ENCODE data around the gene TTLL8. TPM values are rescaled to one million over a fixed set of nuclear protein-coding genes. Genes with fewer than 3 reads are reported as not detected.
A peak's percentile ranks its signal among the peaks of the same experiment; 100 is the strongest.

The TTLL8 gene
- polyA plus RNA-seq, 1 of the 3 experiments (the other 2 are of a cell fraction), result not detected

GRCh38 chr22:49992921-49993648 is 65.0 kb downstream of the TTLL8 start:
- H3F3A ChIP-seq (replicated peaks; ENCODE audit: insufficient read depth), result no peaks in the 10 kb centered on the region
- no peaks in the 10 kb centered on the region for H3K79me2 ChIP-seq (ENCODE audit: insufficient read depth)
- H3K27me3 ChIP-seq (ENCODE audit: insufficient read depth), result no peaks in the 10 kb centered on the region
- H4K20me1 ChIP-seq (ENCODE audit: insufficient read depth), result no peaks in the 10 kb centered on the region
- H2AFZ ChIP-seq (ENCODE audit: low read depth), result no peak overlapping the region
- H3K4me3 ChIP-seq (ENCODE audit: low read depth in 2 of 2, low read length in 1 of 2), result no peak overlapping the region
- TF ChIP-seq CTCF (IDR thresholded peaks at IDR 0.05), result peak; percentile 57
- peak; percentile 73 for TF ChIP-seq RAD21 (IDR thresholded peaks at IDR 0.05; ENCODE audit: low read length)
- no peak for TF ChIP-seq PBX3 (IDR thresholded peaks at IDR 0.05)
- TF ChIP-seq SMC3 (IDR thresholded peaks at IDR 0.05; ENCODE audit: low read depth, low read length), result peak; percentile 77
- no peak for TF ChIP-seq TEAD4 (IDR thresholded peaks at IDR 0.05; ENCODE audit: borderline replicate concordance, insufficient read depth)
- ChIA-PET CTCF (interaction anchor here (0.5 to 4.1 kb wide), 19 partner anchors 11 to 254 kb away, joined by 3 to 45 read pairs (median 4); no protein-coding TSS in a partner anchor), POLR2A (no interaction called here)
- DNase-seq, result peak; percentile 85
- H3K9me2 ChIP-seq, result no peaks in the 10 kb centered on the region
- 19% methylated on average over 19 of the region's 23 CpGs for WGBS (ENCODE audit: low lambda C conversion rate)
- no peak overlapping the region for H3K4me2 ChIP-seq
- no peaks in the 10 kb centered on the region for H3K36me3 ChIP-seq (replicated peaks in 1 of 2; ENCODE audit: control insufficient read depth in 1 of 2, insufficient read depth in 2 of 2, low read length in 1 of 2)
- peaks cover 7% of the 10 kb centered on the region; the same call in 1 of the 2 replicates for H3K9me3 ChIP-seq
- no peak overlapping the region for H3K27ac ChIP-seq (ENCODE audit: low read depth in 2 of 2, low read length in 1 of 2)
- H3K4me1 ChIP-seq (ENCODE audit: control insufficient read depth in 1 of 2, insufficient read depth in 2 of 2, low read depth in 1 of 2, low read length in 1 of 2), result no peaks in the 10 kb centered on the region
- no peak overlapping the region for H3K9ac ChIP-seq

- CTCF ChIA-PET, result interaction anchor here (0.6 to 4.1 kb wide), 6 partner anchors 10 to 201 kb away, joined by 3 to 45 read pairs (median 7); no protein-coding TSS in a partner anchor
- POLR2A ChIA-PET, result no interaction called here
- TF ChIP-seq TAF1 (IDR thresholded peaks at IDR 0.05; ENCODE audit: borderline replicate concordance, low read depth, low read length), result no peak
- TF ChIP-seq FOXJ3 (CRISPR knock-in tag; IDR thresholded peaks at IDR 0.05), result no peak
- no peak for TF ChIP-seq ZBTB33 (IDR thresholded peaks at IDR 0.05; ENCODE audit: borderline replicate concordance, low read depth)
- TF ChIP-seq USF2 (IDR thresholded peaks at IDR 0.05; ENCODE audit: borderline replicate concordance, low read depth, low read length), result no peak
- TF ChIP-seq MAX (IDR thresholded peaks at IDR 0.05; ENCODE audit: low read depth), result no peak
- no peak for TF ChIP-seq USF1 (IDR thresholded peaks at IDR 0.05; ENCODE audit: borderline replicate concordance, low read depth)
- no peak for TF ChIP-seq TEAD4 (IDR thresholded peaks at IDR 0.05; ENCODE audit: borderline replicate concordance, insufficient read depth)
- no peak for TF ChIP-seq MEF2A (IDR thresholded peaks at IDR 0.05; ENCODE audit: borderline replicate concordance, low read depth)
- no peak for TF ChIP-seq CTCF (IDR thresholded peaks at IDR 0.05)
- TF ChIP-seq RCOR1 (IDR thresholded peaks at IDR 0.05; ENCODE audit: low read length), result no peak
- no peak for TF ChIP-seq FOSL2 (IDR thresholded peaks at IDR 0.05; ENCODE audit: borderline replicate concordance, low read depth)
- no peak for TF ChIP-seq POLR2AphosphoS5 (IDR thresholded peaks at IDR 0.05; ENCODE audit: low read depth, low read length)
Measured at GRCh38 chr22:49991907-49992533, 66.1 kb downstream of the TTLL8 start.

More at GRCh38 chr22:49991907-49992533, 66.1 kb downstream of the TTLL8 start:
- no peak overlapping the region for H3K4me2 ChIP-seq
- no peak overlapping the region for H2AFZ ChIP-seq (ENCODE audit: low read depth)
- H3K36me3 ChIP-seq (replicated peaks in 1 of 2; ENCODE audit: control insufficient read depth in 1 of 2, insufficient read depth in 2 of 2, low read length in 1 of 2), result no peaks in the 10 kb centered on the region
- H3K4me1 ChIP-seq (ENCODE audit: control insufficient read depth in 1 of 2, insufficient read depth in 2 of 2, low read depth in 1 of 2, low read length in 1 of 2), result no peaks in the 10 kb centered on the region
- no peaks in the 10 kb centered on the region for H4K20me1 ChIP-seq (ENCODE audit: insufficient read depth)
- peak; percentile 7 for DNase-seq
- H3K4me3 ChIP-seq (ENCODE audit: low read depth in 2 of 2, low read length in 1 of 2), result no peak overlapping the region
- H3K27ac ChIP-seq (ENCODE audit: low read depth in 2 of 2, low read length in 1 of 2), result no peak overlapping the region
- H3K9ac ChIP-seq, result no peak overlapping the region
- no peaks in the 10 kb centered on the region for H3K27me3 ChIP-seq (ENCODE audit: insufficient read depth)
- no peaks in the 10 kb centered on the region for H3F3A ChIP-seq (replicated peaks; ENCODE audit: insufficient read depth)
- WGBS (ENCODE audit: low lambda C conversion rate), result 54% methylated on average over 7 of the region's 7 CpGs
- peaks cover 7% of the 10 kb centered on the region; the same call in 1 of the 2 replicates for H3K9me3 ChIP-seq
- H3K79me2 ChIP-seq (ENCODE audit: insufficient read depth), result no peaks in the 10 kb centered on the region
- H3K9me2 ChIP-seq, result no peaks in the 10 kb centered on the region
